Body of pancreas (tissue), 4 donors: Measurements from ENCODE around the gene ZNF747.

ENCODE experiments used
- CTCF ChIP-seq, 7 experiments: fragments of 450-650 bp in 4 of 7; fragments of 200-600 bp in 3 of 7; sonication (generic) in 3 of 7; IDR thresholded peaks; one replicate each; pipeline ENCODE4 v1.5.1; 2016 to 2019; ENCODE audit warnings: antibody characterized with exemption in 7 of 7
- POLR2A ChIP-seq, 3 donors: fragments of 450-650 bp; IDR thresholded peaks; one replicate each; pipeline ENCODE4 v1.6.1; 2016; ENCODE audit warnings: antibody characterized with exemption in 3 of 3, mild to moderate bottlenecking in 2 of 3

GRCh38 chr16:30535106-30535776 is 583 bp upstream of the ZNF747 start:
- TF ChIP-seq CTCF (IDR thresholded peaks at IDR 0.05) (no peak), POLR2A (IDR thresholded peaks at IDR 0.05) (peak in 1 of 3 donors; percentile 87)
